NB4 (cell line): ENCODE results near the gene C6orf47.

Source experiments
- CTCF ChIP-seq: IDR thresholded peaks from one replicate; pipeline ENCODE4 v1.5.1; 2012; ENCODE audit warnings: low read depth, low read length
- MYC ChIP-seq: IDR thresholded peaks from 2 replicates; pipeline ENCODE4 v1.6.1; 2011; ENCODE audit warnings: low read depth, low read length
- POLR2A ChIP-seq: IDR thresholded peaks from 2 replicates; pipeline ENCODE4 v1.6.1; 2011; ENCODE audit warnings: mild to moderate bottlenecking; ENCODE audit not compliant: insufficient read length; ENCODE audit errors: extremely low read depth
- TF ChIP-seq, protein P1 (sequence below): IDR thresholded peaks from 2 replicates; pipeline ENCODE4 v1.6.1; 2011; ENCODE audit warnings: low read depth, low read length

- no peak for TF ChIP-seq CTCF
- no peak for TF ChIP-seq POLR2A
- TF ChIP-seq, protein P1, sequence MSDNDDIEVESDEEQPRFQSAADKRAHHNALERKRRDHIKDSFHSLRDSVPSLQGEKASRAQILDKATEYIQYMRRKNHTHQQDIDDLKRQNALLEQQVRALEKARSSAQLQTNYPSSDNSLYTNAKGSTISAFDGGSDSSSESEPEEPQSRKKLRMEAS: no peak
- TF ChIP-seq MYC: no peak
These were observed 50.8 kb downstream of the C6orf47 start for GRCh38 chr6:31609519-31610406.
